HepG2 (cell line): ENCODE measurements around the gene TP53TG5. TPM values are rescaled to one million over a fixed set of nuclear protein-coding genes. Genes with fewer than 3 reads are reported as not detected.
A peak's percentile ranks its signal among the peaks of the same experiment; 100 is the strongest.

ENCODE experiments used
- ARNT ChIP-seq: fragments of 450-650 bp; IDR thresholded peaks from 2 replicates; pipeline ENCODE4 v1.6.1; 2017
- CAMTA2 ChIP-seq: sonication (generic); formaldehyde crosslinking; IDR thresholded peaks from 2 replicates; pipeline ENCODE4 v1.4.0; 2020; ENCODE audit warnings: mild to moderate bottlenecking, missing genetic modification reagents, borderline replicate concordance
- GFI1 ChIP-seq: sonication (generic); formaldehyde crosslinking; IDR thresholded peaks from 2 replicates; pipeline ENCODE4 v1.5.0; 2020; ENCODE audit warnings: missing genetic modification reagents, mild to moderate bottlenecking, borderline replicate concordance
- KLF13 ChIP-seq: sonication (generic); formaldehyde crosslinking; IDR thresholded peaks from 2 replicates; pipeline ENCODE4 v1.4.0; 2020; ENCODE audit warnings: mild to moderate bottlenecking, missing genetic modification reagents
- MZF1 ChIP-seq: sonication (generic); formaldehyde crosslinking; IDR thresholded peaks from 2 replicates; pipeline ENCODE4 v1.8.1; 2023; ENCODE audit warnings: mild to moderate bottlenecking, missing genetic modification reagents, borderline replicate concordance
- NFKB2 ChIP-seq: sonication (generic); formaldehyde crosslinking; IDR thresholded peaks from 2 replicates; pipeline ENCODE4 v1.4.0; 2020; ENCODE audit warnings: missing genetic modification reagents, borderline replicate concordance
- SOX13 ChIP-seq, 3 experiments: fragments of 450-650 bp in 1 of 3; sonication (generic) in 1 of 3; formaldehyde crosslinking in 1 of 3; IDR thresholded peaks in 2 of 3; conservative IDR thresholded peaks in 1 of 3; 2 replicates each; pipeline versions ENCODE4 v1.5.0 to v1.6.1; 2016 to 2020; ENCODE audit warnings: antibody characterized with exemption in 1 of 3, mild to moderate bottlenecking in 1 of 3, missing compliant biosample characterization in 1 of 3, missing genetic modification reagents in 1 of 3, moderate library complexity in 1 of 3
- SPEN ChIP-seq: sonication (generic); formaldehyde crosslinking; IDR thresholded peaks from 2 replicates; pipeline ENCODE4 v1.5.1; 2020; ENCODE audit warnings: low read depth, mild to moderate bottlenecking, missing genetic modification reagents
- ZBTB44 ChIP-seq: sonication (generic); formaldehyde crosslinking; IDR thresholded peaks from 2 replicates; pipeline ENCODE4 v1.4.0; 2020; ENCODE audit warnings: missing genetic modification reagents
- ZNF276 ChIP-seq: sonication (generic); formaldehyde crosslinking; IDR thresholded peaks from 2 replicates; pipeline ENCODE4 v1.4.0; 2020; ENCODE audit warnings: mild to moderate bottlenecking, low read depth, missing genetic modification reagents
- ZNF337 ChIP-seq: sonication (generic); formaldehyde crosslinking; IDR thresholded peaks from 2 replicates; pipeline ENCODE4 v1.5.1; 2020; ENCODE audit warnings: missing genetic modification reagents, low read depth, mild to moderate bottlenecking, borderline replicate concordance
- ZNF513 ChIP-seq: sonication (generic); formaldehyde crosslinking; conservative IDR thresholded peaks from 2 replicates; pipeline ENCODE4 v1.5.0; 2020; ENCODE audit warnings: missing genetic modification reagents
- ZNF598 ChIP-seq: sonication (generic); formaldehyde crosslinking; IDR thresholded peaks from 2 replicates; pipeline ENCODE4 v1.5.1; 2020; ENCODE audit warnings: mild to moderate bottlenecking, missing genetic modification reagents, borderline replicate concordance
- ZNF644 ChIP-seq: IDR thresholded peaks from 2 replicates; pipeline ENCODE4 v1.6.1; 2016; ENCODE audit warnings: low read depth
- ZNF724P ChIP-seq: sonication (generic); formaldehyde crosslinking; IDR thresholded peaks from 2 replicates; pipeline ENCODE4 v1.8.0; 2022; ENCODE audit warnings: missing genetic modification reagents, borderline replicate concordance
- ZNF784 ChIP-seq: sonication (generic); formaldehyde crosslinking; IDR thresholded peaks from 2 replicates; pipeline ENCODE4 v1.5.1; 2020; ENCODE audit warnings: missing genetic modification reagents, mild to moderate bottlenecking, borderline replicate concordance
- ZSCAN22 ChIP-seq: sonication (generic); formaldehyde crosslinking; IDR thresholded peaks from 2 replicates; pipeline ENCODE4 v1.4.0; 2020; ENCODE audit warnings: mild to moderate bottlenecking, missing genetic modification reagents
- polyA plus RNA-seq, 8 experiments: library from polyadenylated mRNA; depleted of rRNA in 3 of 8; stranded (reverse) in 7 of 8; unstranded in 1 of 8; fragments of >200 nt; fragmentation: Illumina TruSeq in 4 of 8; extraction: Trizol in 4 of 8; gene quantifications; 2 replicates each; pipeline versions ENCODE4 v1.2.1 to v1.2.3, GENCODE V29; 2011 to 2016; ENCODE audit warnings: low read depth in 4 of 8, missing spikeins in 1 of 8, mixed read lengths in 1 of 8; ENCODE audit not compliant: insufficient read depth in 1 of 8
- total RNA-seq, 5 experiments: library from RNA; depleted of rRNA; stranded (reverse); fragments of >200 nt; fragmentation: Illumina TruSeq; extraction: Trizol; gene quantifications; 2 replicates each; pipeline ENCODE4 v1.2.3, GENCODE V29; 2016; ENCODE audit warnings: low read depth in 1 of 5

TP53TG5 gene
- total and polyA plus RNA-seq, 2 of the 13 experiments (the other 11 are each of a cell fraction or from before 2014, with no cell fraction given), result 0.11 TPM; not detected in 1

- TF ChIP-seq ZNF337, result peak; percentile 87
- TF ChIP-seq SOX13 (IDR thresholded peaks at IDR 0.05), result peak; percentile 47; the same call in 1 of the 2 replicates
- peak in 1 of 2 experiments; percentile 53; a peak in 1 of 4 replicates for TF ChIP-seq SOX13 (CRISPR knock-in tag; conservative IDR thresholded peaks at IDR 0.05 in 1 of 2, IDR thresholded peaks at IDR 0.05 in 1 of 2)
- TF ChIP-seq NFKB2 (CRISPR knock-in tag), result peak; percentile 98; the same call in 1 of the 2 replicates
- TF ChIP-seq ARNT, result no peak
- TF ChIP-seq ZSCAN22 (CRISPR knock-in tag), result peak; percentile 85
- TF ChIP-seq ZNF644 (CRISPR knock-in tag), result no peak
- TF ChIP-seq CAMTA2, result peak; percentile 69; the same call in 1 of the 2 replicates
- peak; percentile 99 for TF ChIP-seq ZNF513 (CRISPR knock-in tag)
- TF ChIP-seq ZNF724P (CRISPR knock-in tag), result peak; percentile 65; the same call in 1 of the 2 replicates
- TF ChIP-seq ZNF598 (CRISPR knock-in tag), result peak; percentile 100
- peak; percentile 70; the same call in 1 of the 2 replicates for TF ChIP-seq KLF13 (CRISPR knock-in tag)
- no peak for TF ChIP-seq GFI1 (CRISPR knock-in tag)
- peak; percentile 97; the same call in 1 of the 2 replicates for TF ChIP-seq ZNF276 (CRISPR knock-in tag)
- peak; percentile 80 for TF ChIP-seq ZBTB44 (CRISPR knock-in tag)
- TF ChIP-seq SPEN (CRISPR knock-in tag), result peak; percentile 95
- peak; percentile 91 for TF ChIP-seq ZNF784
- TF ChIP-seq MZF1, result no peak; the same call in 1 of the 2 replicates
Measured at GRCh38 chr20:45362804-45363610, 15.1 kb downstream of the TP53TG5 start, which contains the start of gene SYS1 (continued).
